Esophagus squamous epithelium (tissue), 4 donors: ENCODE measurements around the gene RBM39.

Experiments
- POLR2A ChIP-seq, 4 donors: fragments of 450-650 bp; IDR thresholded peaks; one replicate each; pipeline ENCODE4 v1.6.1; 2017; ENCODE audit warnings: antibody characterized with exemption in 4 of 4, mild to moderate bottlenecking in 4 of 4, moderate library complexity in 3 of 4
- TF ChIP-seq, protein P1 (sequence below), 6 experiments: fragments of 450-650 bp in 4 of 6; fragments of 200-600 bp in 2 of 6; sonication (generic) in 2 of 6; IDR thresholded peaks; one replicate each; pipeline ENCODE4 v1.5.1; 2016 to 2019; ENCODE audit warnings: antibody characterized with exemption in 6 of 6, mild to moderate bottlenecking in 4 of 6, moderate library complexity in 4 of 6

DNA sequence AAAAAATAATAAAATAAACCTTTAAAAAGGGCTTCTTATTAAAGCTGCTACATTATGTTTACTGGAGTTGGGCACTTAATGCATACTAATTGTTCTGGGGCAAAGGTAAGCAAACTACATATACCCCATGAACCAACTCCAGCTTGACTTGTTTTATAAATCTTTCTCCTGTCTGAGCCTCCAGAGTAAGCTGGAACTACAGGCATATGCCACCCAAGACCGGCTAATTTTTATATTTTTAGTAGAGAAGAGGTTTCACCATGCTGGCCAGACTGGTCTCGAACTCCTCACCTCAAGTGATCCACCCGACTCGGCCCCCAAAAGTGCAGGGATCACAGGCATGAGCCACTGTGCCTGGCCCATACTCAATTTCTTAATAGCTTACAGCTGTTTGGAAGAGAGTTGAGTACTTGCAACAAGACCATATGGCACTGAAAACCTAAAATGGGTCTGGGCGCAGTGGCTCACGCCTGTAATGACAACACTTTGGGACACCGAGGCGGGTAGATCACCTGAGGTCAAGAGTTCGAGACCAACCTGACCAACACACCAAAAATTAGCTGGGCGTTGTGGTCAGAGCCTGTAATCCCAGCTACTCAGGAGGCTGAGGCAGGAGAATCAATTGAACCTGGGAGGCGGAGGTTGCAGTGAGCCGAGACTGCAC lies 23.0 kb downstream of the RBM39 start:
- TF ChIP-seq, protein P1, sequence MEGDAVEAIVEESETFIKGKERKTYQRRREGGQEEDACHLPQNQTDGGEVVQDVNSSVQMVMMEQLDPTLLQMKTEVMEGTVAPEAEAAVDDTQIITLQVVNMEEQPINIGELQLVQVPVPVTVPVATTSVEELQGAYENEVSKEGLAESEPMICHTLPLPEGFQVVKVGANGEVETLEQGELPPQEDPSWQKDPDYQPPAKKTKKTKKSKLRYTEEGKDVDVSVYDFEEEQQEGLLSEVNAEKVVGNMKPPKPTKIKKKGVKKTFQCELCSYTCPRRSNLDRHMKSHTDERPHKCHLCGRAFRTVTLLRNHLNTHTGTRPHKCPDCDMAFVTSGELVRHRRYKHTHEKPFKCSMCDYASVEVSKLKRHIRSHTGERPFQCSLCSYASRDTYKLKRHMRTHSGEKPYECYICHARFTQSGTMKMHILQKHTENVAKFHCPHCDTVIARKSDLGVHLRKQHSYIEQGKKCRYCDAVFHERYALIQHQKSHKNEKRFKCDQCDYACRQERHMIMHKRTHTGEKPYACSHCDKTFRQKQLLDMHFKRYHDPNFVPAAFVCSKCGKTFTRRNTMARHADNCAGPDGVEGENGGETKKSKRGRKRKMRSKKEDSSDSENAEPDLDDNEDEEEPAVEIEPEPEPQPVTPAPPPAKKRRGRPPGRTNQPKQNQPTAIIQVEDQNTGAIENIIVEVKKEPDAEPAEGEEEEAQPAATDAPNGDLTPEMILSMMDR (IDR thresholded peaks at IDR 0.05): no peak
- no peak for TF ChIP-seq POLR2A (IDR thresholded peaks at IDR 0.05)
